GM23338 (cell line): ENCODE data around the gene GNPDA2. TPM values are rescaled to one million over a fixed set of nuclear protein-coding genes. Genes with fewer than 3 reads are reported as not detected.

Source experiments
- ATAC-seq: fragments of 200-7000 bp; cut with Tn5 transposase; 3 replicates; pipeline ENCODE4 v1.9.1; 2020
- DNase-seq: peaks from one replicate; pipeline ENCODE4 v3.0.0-alpha.2; 2015; ENCODE audit warnings: low spot score
- H2AFZ ChIP-seq: fragments of 200-600 bp; sonication (generic); 2 replicates; pipeline ENCODE4 v1.8.0; 2016; ENCODE audit warnings: antibody characterized with exemption, mild to moderate bottlenecking, moderate library complexity
- H3F3A ChIP-seq: fragments of 200-600 bp; sonication (generic); replicated peaks from 2 replicates; pipeline ENCODE4 v1.8.0; 2017; ENCODE audit warnings: antibody characterized with exemption, mixed run types, low read depth
- H3K27ac ChIP-seq: fragments of 200-600 bp; sonication (generic); 2 replicates; pipeline ENCODE4 v1.6.1; 2016; ENCODE audit warnings: low read depth
- H3K27me3 ChIP-seq: fragments of 200-600 bp; sonication (generic); 2 replicates; pipeline ENCODE4 v1.8.0; 2016; ENCODE audit warnings: mild to moderate bottlenecking, mixed run types, moderate library complexity; ENCODE audit not compliant: insufficient read depth
- H3K36me3 ChIP-seq: fragments of 200-600 bp; sonication (generic); 2 replicates; pipeline ENCODE4 v1.8.0; 2016; ENCODE audit warnings: mild to moderate bottlenecking; ENCODE audit not compliant: insufficient read depth
- H3K4me1 ChIP-seq: fragments of 200-600 bp; sonication (generic); 2 replicates; pipeline ENCODE4 v1.8.0; 2016; ENCODE audit warnings: mild to moderate bottlenecking, moderate library complexity; ENCODE audit not compliant: insufficient read depth
- H3K4me2 ChIP-seq: fragments of 200-600 bp; sonication (generic); 2 replicates; pipeline ENCODE4 v1.7.1; 2017; ENCODE audit warnings: mixed run types
- H3K4me3 ChIP-seq: fragments of 200-600 bp; sonication (generic); 2 replicates; pipeline ENCODE4 v1.6.1; 2016; ENCODE audit warnings: mixed run types
- H3K79me2 ChIP-seq: fragments of 200-600 bp; sonication (generic); replicated peaks from 2 replicates; pipeline ENCODE4 v1.8.0; 2017; ENCODE audit warnings: mild to moderate bottlenecking; ENCODE audit not compliant: insufficient read depth
- H3K9me2 ChIP-seq: fragments of 200-600 bp; sonication (generic); 2 replicates; pipeline ENCODE4 v1.8.0; 2017; ENCODE audit not compliant: insufficient read depth
- H4K20me1 ChIP-seq: fragments of 200-600 bp; sonication (generic); replicated peaks from 2 replicates; pipeline ENCODE4 v1.8.0; 2017; ENCODE audit warnings: mild to moderate bottlenecking; ENCODE audit not compliant: insufficient read depth
- H3K27ac Mint-ChIP-seq: 2 replicates; pipeline ENCODE4 v1.8.0; 2020; ENCODE audit warnings: inconsistent platforms, mild to moderate bottlenecking, moderate library complexity, mixed read lengths
- H3K27me3 Mint-ChIP-seq: 3 replicates; pipeline ENCODE4 v1.8.0; 2022; ENCODE audit warnings: low read depth, mild to moderate bottlenecking, moderate library complexity, mixed read lengths, inconsistent platforms; ENCODE audit not compliant: insufficient read depth, poor library complexity
- H3K36me3 Mint-ChIP-seq: 3 replicates; pipeline ENCODE4 v1.8.0; 2021; ENCODE audit warnings: low read depth, mild to moderate bottlenecking, inconsistent platforms, moderate library complexity, mixed read lengths
- H3K4me1 Mint-ChIP-seq: 3 replicates; pipeline ENCODE4 v1.8.0; 2020; ENCODE audit warnings: mild to moderate bottlenecking, inconsistent platforms, mixed read lengths
- H3K4me3 Mint-ChIP-seq: 3 replicates; pipeline ENCODE4 v1.8.0; 2021; ENCODE audit warnings: moderate library complexity, mild to moderate bottlenecking, inconsistent platforms, mixed read lengths
- H3K9me3 Mint-ChIP-seq: 3 replicates; pipeline ENCODE4 v1.8.0; 2020; ENCODE audit warnings: moderate library complexity, mild to moderate bottlenecking, inconsistent platforms, mixed read lengths
- CREB1 ChIP-seq: fragments of 250-450 bp; sonication (Bioruptor Pico); IDR thresholded peaks from 2 replicates; pipeline ENCODE4 v1.5.0; 2020; ENCODE audit warnings: low read depth, mild to moderate bottlenecking, moderate library complexity
- EZH2 ChIP-seq: fragments of 200-600 bp; sonication (generic); IDR thresholded peaks from one replicate; pipeline ENCODE4 v1.8.0; 2017; ENCODE audit warnings: antibody characterized with exemption, mild to moderate bottlenecking, low read depth; ENCODE audit not compliant: unreplicated experiment
- EZH2phosphoT487 ChIP-seq: fragments of 200-600 bp; sonication (generic); IDR thresholded peaks from one replicate; pipeline ENCODE4 v1.8.1; 2018; ENCODE audit warnings: antibody characterized with exemption; ENCODE audit not compliant: unreplicated experiment
- POLR2AphosphoS5 ChIP-seq: IDR thresholded peaks from 2 replicates; pipeline ENCODE4 v1.6.1; 2016; ENCODE audit warnings: antibody characterized with exemption, low read depth
- STAT1 ChIP-seq: IDR thresholded peaks from one replicate; pipeline ENCODE4 v1.6.1; 2016; ENCODE audit warnings: antibody characterized with exemption; ENCODE audit not compliant: unreplicated experiment
- ZNF114 ChIP-seq: fragments of 250-450 bp; sonication (Bioruptor Pico); IDR thresholded peaks from 2 replicates; pipeline ENCODE4 v1.5.0; 2020; ENCODE audit warnings: mild to moderate bottlenecking, moderate library complexity
- ZNF331 ChIP-seq: fragments of 250-450 bp; sonication (Bioruptor Pico); IDR thresholded peaks from 2 replicates; pipeline ENCODE4 v1.5.0; 2020; ENCODE audit warnings: low read depth, mild to moderate bottlenecking, moderate library complexity
- ZNF462 ChIP-seq: fragments of 250-450 bp; sonication (Bioruptor Pico); IDR thresholded peaks from 2 replicates; pipeline ENCODE4 v1.5.0; 2020; ENCODE audit warnings: mild to moderate bottlenecking, moderate library complexity
- polyA plus RNA-seq: library from polyadenylated mRNA; unstranded; fragments of >200 nt; fragmentation: Nextera tagmentation; extraction: Ambion mirVana; gene quantifications from 2 replicates; pipeline ENCODE4 v1.2.1, GENCODE V29; 2016
- total RNA-seq: library from RNA; depleted of rRNA; stranded (reverse); fragments of >200 nt; shearing (Covaris generic); gene quantifications from 2 replicates; pipeline ENCODE4 v1.2.3, GENCODE V29; 2014

GNPDA2 gene
- total and polyA plus RNA-seq, 2 experiments from 2014 or later, result 6.4 to 7.7 TPM

GRCh38 chr4:44725726-44726037 lies 674 bp downstream of the GNPDA2 start (continued):
- TF ChIP-seq ZNF114 (CRISPR knock-in tag) (no peak), CREB1 (no peak), ZNF331 (CRISPR knock-in tag) (no peak), ZNF462 (no peak), EZH2 (no peak)

DNA sequence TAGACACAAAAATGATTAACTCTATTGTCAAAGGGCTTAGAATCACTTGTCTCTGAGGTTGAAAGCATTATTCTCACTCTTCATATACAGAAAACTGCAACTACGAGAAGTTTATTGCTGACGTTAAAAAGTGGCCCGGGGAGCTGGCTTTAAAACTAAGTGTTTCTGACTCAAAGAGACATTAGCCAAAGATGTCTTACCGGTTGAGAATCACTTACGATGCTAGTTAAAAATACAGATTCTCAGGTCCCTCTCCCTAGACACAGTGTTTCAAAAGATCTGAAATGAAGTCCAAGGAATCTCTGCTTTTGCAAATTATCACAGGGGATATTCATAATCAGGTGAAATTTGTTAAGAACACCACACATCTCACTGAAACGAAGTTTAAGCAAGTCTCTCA lies 1.2 kb downstream of the GNPDA2 start:
- H3K4me2 ChIP-seq, result peak overlapping the region; percentile 84
- H3K27ac Mint-ChIP-seq, result no peak overlapping the region
- H3K4me1 ChIP-seq, result peaks cover 7% of the 10 kb centered on the region
- H3K4me3 Mint-ChIP-seq, result peak overlapping the region; percentile 93
- no peaks in the 10 kb centered on the region for H3K36me3 Mint-ChIP-seq
- no peak for TF ChIP-seq POLR2AphosphoS5
- TF ChIP-seq ZNF331 (CRISPR knock-in tag), result no peak
- no peak for TF ChIP-seq STAT1
- TF ChIP-seq EZH2phosphoT487, result no peak
- H3K9me3 Mint-ChIP-seq, result no peaks in the 10 kb centered on the region; the same call in 2 of the 3 replicates
- peaks cover 45% of the 10 kb centered on the region for H3K79me2 ChIP-seq
- H3K4me1 Mint-ChIP-seq, result peaks cover 17% of the 10 kb centered on the region; the same call in 2 of the 3 replicates
- DNase-seq, result no peak
- H4K20me1 ChIP-seq, result no peaks in the 10 kb centered on the region; the same call in 1 of the 2 replicates
- no peaks in the 10 kb centered on the region for H3K36me3 ChIP-seq
- H3K27me3 Mint-ChIP-seq, result peaks cover 6% of the 10 kb centered on the region
- no peaks in the 10 kb centered on the region for H3K9me2 ChIP-seq
- H3K4me3 ChIP-seq, result peak overlapping the region; percentile 62
- H3K27ac ChIP-seq, result no peak overlapping the region
- peaks cover 19% of the 10 kb centered on the region for H3K27me3 ChIP-seq
- no peaks in the 10 kb centered on the region for H3F3A ChIP-seq
- no peak for ATAC-seq
- H2AFZ ChIP-seq, result peak overlapping the region; percentile 94
